ENCODE measurements around the gene KCNQ5.

KCNQ5 gene

DNA sequence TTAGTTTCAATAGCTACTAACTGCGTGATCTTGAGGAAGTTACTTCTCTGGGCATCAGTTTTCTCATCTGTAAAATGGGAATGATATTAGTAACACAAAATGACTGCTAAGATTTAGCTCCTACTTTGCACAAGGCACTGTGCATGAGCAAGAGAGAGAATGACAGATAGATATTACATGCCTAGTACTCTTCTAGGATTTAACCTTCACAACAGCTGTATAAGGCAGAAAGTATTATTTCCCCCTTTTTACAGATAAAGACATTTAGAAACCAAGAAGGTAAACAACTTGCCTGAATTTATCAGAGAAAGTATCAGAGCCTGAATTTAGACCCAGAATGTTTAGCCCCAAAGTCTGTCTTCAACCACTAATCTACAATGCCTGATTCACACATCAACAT is 321.8 kb downstream of the KCNQ5 start:
- no peak overlapping the region for H3K4me3 ChIP-seq (ENCODE audit: control insufficient read depth, low read depth, low read length)
- TF ChIP-seq CTCF (IDR thresholded peaks at IDR 0.05; ENCODE audit: control insufficient read depth, insufficient read depth, low read depth, low read length, missing control alignments), result no peak
- no peak for DNase-seq (ENCODE audit: low read depth)

- no peak for TF ChIP-seq CTCF (IDR thresholded peaks at IDR 0.05; ENCODE audit: control insufficient read depth, insufficient read depth, low read depth, low read length, missing control alignments)
- H3K4me3 ChIP-seq (ENCODE audit: control insufficient read depth, low read depth, low read length), result no peak overlapping the region
- DNase-seq (ENCODE audit: low read depth), result no peak
Measured at GRCh38 chr6:72944660-72945059, 322.8 kb downstream of the KCNQ5 start.

- DNase-seq (ENCODE audit: low read depth), result no peak
- no peak overlapping the region for H3K4me3 ChIP-seq (ENCODE audit: control insufficient read depth, low read depth, low read length)
- TF ChIP-seq CTCF (IDR thresholded peaks at IDR 0.05; ENCODE audit: control insufficient read depth, insufficient read depth, low read depth, low read length, missing control alignments), result no peak
Measured at GRCh38 chr6:72946774-72947173, 324.9 kb downstream of the KCNQ5 start.

GRCh38 chr6:72947534-72947933 is 325.7 kb downstream of the KCNQ5 start:
- no peak overlapping the region for H3K4me3 ChIP-seq (ENCODE audit: control insufficient read depth, low read depth, low read length)

DNA sequence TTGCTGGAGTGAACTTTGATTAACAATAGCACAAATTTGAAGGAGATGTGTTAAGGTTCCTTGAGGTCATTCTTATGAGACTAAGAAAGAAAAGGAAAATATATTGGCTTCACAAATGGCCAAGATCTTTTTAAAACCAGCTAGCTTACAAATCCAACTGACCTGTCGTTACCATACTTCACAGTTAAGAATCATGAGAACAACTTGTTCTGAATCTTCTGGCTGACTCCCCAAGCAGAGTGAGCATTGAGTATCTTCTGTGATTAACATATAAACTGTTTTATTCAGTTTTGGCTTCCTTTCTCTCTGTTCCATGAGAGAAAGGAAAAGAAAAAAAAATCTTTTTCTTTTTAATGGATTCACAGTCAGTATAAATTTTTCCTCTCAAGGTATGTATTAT is 326.3 kb downstream of the KCNQ5 start:
- TF ChIP-seq CTCF (IDR thresholded peaks at IDR 0.05; ENCODE audit: control insufficient read depth, insufficient read depth, low read depth, low read length, missing control alignments), result no peak
- no peak for DNase-seq (ENCODE audit: low read depth)
- no peak overlapping the region for H3K4me3 ChIP-seq (ENCODE audit: control insufficient read depth, low read depth, low read length)

More at GRCh38 chr6:72947534-72947933, 325.7 kb downstream of the KCNQ5 start:
- DNase-seq (ENCODE audit: low read depth), result no peak
- no peak for TF ChIP-seq CTCF (IDR thresholded peaks at IDR 0.05; ENCODE audit: control insufficient read depth, insufficient read depth, low read depth, low read length, missing control alignments)

DNA sequence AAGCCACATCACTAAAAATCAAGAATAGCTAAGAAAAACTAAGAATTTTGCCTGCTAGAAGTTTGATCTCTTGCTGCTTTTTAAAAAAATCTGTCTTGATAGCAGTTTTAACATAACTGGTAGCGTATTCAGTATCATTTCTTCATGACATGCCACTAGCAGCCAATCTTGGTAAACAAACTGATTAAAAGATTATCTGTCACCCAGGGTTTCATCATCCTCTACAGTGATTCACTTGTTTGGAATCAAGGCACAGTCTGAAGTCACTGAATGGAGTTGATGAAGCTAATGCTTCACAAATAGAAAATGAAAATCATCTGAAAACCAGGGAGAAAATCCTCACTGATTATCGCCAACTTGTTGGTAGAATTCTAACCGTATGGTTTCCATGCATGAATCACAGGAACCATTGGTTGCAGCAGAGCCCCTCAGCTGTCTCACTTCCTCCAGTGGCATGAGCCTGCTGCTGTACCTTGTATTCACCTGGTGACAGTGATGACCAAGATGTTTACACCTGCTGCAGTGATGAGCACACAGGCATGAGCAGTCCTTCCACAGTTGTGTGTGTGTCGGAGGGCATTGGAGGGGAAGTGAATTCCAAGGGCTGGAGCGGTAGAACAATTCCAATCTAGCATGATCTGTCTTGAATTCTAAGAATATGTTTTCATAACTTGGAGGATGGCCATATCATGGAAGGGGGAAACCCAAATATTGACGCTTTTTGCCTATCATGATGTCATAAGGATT is 328.4 kb downstream of the KCNQ5 start:
- DNase-seq (ENCODE audit: low read depth), result peak; percentile 64
- H3K4me3 ChIP-seq (ENCODE audit: control insufficient read depth, low read depth, low read length), result no peak overlapping the region

More for the DNA sequence above, 328.4 kb downstream of the KCNQ5 start:
- no peak for TF ChIP-seq CTCF (IDR thresholded peaks at IDR 0.05; ENCODE audit: control insufficient read depth, insufficient read depth, low read depth, low read length, missing control alignments)
